Measurements from ENCODE around the gene VKORC1L1. TPM values are rescaled to one million over a fixed set of nuclear protein-coding genes. Genes with fewer than 3 reads are reported as not detected.

Gene VKORC1L1
- total and polyA plus RNA-seq, 9 of the 15 experiments (the other 6 are each of a cell fraction or from before 2014, with no cell fraction given): 6.8 to 36.5 (median 19.3) TPM

DNA sequence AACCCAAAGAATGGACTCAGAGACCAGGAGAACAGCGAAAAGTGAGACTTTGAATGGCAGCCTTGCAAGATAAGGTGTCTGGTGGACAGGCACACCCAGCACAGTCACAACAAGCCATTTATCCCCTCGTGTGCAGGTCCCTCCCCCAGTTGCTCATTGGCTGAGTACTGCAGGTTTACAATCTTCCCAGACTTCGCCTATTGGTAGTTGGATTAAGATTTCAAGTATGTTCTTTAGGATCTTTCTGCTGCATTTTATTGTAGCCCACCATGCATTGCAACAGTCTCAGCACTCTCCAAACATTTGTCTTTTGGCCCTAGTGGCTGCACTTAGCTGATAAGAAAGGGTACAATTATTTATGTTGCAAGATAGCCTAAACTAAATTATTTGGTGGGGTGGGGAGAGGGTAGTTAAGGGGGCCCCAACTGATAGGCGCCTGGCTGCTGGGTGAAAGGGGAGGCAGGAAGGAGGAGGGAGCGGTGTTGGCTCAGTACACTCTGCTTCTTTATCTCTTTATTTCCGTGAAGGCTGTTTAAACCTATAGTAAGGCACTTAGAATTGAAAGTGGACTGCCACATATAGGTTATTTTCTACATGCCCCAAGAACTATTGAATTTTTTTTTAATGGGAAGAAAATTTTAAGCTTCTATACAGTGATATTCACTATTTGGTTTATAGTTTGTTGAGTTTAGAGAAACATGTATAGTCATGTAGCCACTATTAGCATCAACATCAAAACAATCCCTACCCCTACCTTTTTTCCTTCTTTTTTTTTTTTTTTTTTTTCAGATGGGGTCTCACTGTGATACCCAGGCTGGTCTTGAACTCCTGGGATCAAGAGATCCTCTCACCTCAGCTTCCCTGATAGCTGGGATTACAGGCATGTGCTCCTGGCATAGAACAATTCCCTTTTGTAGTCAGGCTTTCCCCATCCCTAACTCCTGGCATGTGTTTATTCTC is 54.9 kb downstream of the VKORC1L1 start (continued):
- TF ChIP-seq, protein P1, sequence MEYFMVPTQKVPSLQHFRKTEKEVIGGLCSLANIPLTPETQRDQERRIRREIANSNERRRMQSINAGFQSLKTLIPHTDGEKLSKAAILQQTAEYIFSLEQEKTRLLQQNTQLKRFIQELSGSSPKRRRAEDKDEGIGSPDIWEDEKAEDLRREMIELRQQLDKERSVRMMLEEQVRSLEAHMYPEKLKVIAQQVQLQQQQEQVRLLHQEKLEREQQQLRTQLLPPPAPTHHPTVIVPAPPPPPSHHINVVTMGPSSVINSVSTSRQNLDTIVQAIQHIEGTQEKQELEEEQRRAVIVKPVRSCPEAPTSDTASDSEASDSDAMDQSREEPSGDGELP (CRISPR knock-in tag; IDR thresholded peaks at IDR 0.05; ENCODE audit: borderline replicate concordance): no peak; the same call in 1 of the 2 replicates
- TF ChIP-seq HLTF (IDR thresholded peaks at IDR 0.05) (no peak), GATA2 (CRISPR knock-in tag; IDR thresholded peaks at IDR 0.05) (peak; percentile 56), KDM1A (IDR thresholded peaks at IDR 0.05) (peak; percentile 32 to 70; a peak in 2 of 4 replicates), ELF2 (CRISPR knock-in tag; IDR thresholded peaks at IDR 0.05) (no peak), POLR2G (IDR thresholded peaks at IDR 0.05; ENCODE audit: low read depth, low read length) (0 out of 2 replicates have a peak, but pooled peaks have one; percentile 18), HMGN3 (IDR thresholded peaks at IDR 0.05; ENCODE audit: borderline replicate concordance, extremely low read depth, insufficient read length, low read depth, low read length) (no peak), JUN (IDR thresholded peaks at IDR 0.05; ENCODE audit: borderline replicate concordance, low read depth, low read length) (no peak), JUN (CRISPR knock-in tag; IDR thresholded peaks at IDR 0.05; ENCODE audit: borderline replicate concordance) (no peak), BRD4 (IDR thresholded peaks at IDR 0.05) (no peak), TCF7 (IDR thresholded peaks at IDR 0.05; ENCODE audit: borderline replicate concordance) (no peak), ZNF263 (CRISPR knock-in tag; IDR thresholded peaks at IDR 0.05; ENCODE audit: borderline replicate concordance) (no peak), HDAC8 (tag; IDR thresholded peaks at IDR 0.05) (no peak), TRIM28 (IDR thresholded peaks at IDR 0.05) (peak; percentile 64; the same call in 1 of the 2 replicates), MBD2 (IDR thresholded peaks at IDR 0.05; ENCODE audit: borderline replicate concordance, low read depth) (no peak)
- TF ChIP-seq, protein P2, sequence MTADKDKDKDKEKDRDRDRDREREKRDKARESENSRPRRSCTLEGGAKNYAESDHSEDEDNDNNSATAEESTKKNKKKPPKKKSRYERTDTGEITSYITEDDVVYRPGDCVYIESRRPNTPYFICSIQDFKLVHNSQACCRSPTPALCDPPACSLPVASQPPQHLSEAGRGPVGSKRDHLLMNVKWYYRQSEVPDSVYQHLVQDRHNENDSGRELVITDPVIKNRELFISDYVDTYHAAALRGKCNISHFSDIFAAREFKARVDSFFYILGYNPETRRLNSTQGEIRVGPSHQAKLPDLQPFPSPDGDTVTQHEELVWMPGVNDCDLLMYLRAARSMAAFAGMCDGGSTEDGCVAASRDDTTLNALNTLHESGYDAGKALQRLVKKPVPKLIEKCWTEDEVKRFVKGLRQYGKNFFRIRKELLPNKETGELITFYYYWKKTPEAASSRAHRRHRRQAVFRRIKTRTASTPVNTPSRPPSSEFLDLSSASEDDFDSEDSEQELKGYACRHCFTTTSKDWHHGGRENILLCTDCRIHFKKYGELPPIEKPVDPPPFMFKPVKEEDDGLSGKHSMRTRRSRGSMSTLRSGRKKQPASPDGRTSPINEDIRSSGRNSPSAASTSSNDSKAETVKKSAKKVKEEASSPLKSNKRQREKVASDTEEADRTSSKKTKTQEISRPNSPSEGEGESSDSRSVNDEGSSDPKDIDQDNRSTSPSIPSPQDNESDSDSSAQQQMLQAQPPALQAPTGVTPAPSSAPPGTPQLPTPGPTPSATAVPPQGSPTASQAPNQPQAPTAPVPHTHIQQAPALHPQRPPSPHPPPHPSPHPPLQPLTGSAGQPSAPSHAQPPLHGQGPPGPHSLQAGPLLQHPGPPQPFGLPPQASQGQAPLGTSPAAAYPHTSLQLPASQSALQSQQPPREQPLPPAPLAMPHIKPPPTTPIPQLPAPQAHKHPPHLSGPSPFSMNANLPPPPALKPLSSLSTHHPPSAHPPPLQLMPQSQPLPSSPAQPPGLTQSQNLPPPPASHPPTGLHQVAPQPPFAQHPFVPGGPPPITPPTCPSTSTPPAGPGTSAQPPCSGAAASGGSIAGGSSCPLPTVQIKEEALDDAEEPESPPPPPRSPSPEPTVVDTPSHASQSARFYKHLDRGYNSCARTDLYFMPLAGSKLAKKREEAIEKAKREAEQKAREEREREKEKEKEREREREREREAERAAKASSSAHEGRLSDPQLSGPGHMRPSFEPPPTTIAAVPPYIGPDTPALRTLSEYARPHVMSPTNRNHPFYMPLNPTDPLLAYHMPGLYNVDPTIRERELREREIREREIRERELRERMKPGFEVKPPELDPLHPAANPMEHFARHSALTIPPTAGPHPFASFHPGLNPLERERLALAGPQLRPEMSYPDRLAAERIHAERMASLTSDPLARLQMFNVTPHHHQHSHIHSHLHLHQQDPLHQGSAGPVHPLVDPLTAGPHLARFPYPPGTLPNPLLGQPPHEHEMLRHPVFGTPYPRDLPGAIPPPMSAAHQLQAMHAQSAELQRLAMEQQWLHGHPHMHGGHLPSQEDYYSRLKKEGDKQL (CRISPR knock-in tag; IDR thresholded peaks at IDR 0.05; ENCODE audit: borderline replicate concordance): no peak
- TF ChIP-seq, protein P3, sequence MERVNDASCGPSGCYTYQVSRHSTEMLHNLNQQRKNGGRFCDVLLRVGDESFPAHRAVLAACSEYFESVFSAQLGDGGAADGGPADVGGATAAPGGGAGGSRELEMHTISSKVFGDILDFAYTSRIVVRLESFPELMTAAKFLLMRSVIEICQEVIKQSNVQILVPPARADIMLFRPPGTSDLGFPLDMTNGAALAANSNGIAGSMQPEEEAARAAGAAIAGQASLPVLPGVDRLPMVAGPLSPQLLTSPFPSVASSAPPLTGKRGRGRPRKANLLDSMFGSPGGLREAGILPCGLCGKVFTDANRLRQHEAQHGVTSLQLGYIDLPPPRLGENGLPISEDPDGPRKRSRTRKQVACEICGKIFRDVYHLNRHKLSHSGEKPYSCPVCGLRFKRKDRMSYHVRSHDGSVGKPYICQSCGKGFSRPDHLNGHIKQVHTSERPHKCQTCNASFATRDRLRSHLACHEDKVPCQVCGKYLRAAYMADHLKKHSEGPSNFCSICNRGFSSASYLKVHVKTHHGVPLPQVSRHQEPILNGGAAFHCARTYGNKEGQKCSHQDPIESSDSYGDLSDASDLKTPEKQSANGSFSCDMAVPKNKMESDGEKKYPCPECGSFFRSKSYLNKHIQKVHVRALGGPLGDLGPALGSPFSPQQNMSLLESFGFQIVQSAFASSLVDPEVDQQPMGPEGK (CRISPR knock-in tag; IDR thresholded peaks at IDR 0.05; ENCODE audit: borderline replicate concordance): no peak
- TF ChIP-seq, protein P4, sequence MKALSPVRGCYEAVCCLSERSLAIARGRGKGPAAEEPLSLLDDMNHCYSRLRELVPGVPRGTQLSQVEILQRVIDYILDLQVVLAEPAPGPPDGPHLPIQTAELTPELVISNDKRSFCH (CRISPR knock-in tag; IDR thresholded peaks at IDR 0.05): no peak
- TF ChIP-seq, protein P4 (tag; IDR thresholded peaks at IDR 0.05): no peak
